ENCODE measurements around the gene PRKD1. TPM values are rescaled to one million over a fixed set of nuclear protein-coding genes. Genes with fewer than 3 reads are reported as not detected.

The PRKD1 gene
- total and polyA plus RNA-seq, 10 of the 15 experiments (the other 5 are each of a cell fraction or from before 2014, with no cell fraction given), result 0.02 to 0.56 TPM; not detected in 8

DNA sequence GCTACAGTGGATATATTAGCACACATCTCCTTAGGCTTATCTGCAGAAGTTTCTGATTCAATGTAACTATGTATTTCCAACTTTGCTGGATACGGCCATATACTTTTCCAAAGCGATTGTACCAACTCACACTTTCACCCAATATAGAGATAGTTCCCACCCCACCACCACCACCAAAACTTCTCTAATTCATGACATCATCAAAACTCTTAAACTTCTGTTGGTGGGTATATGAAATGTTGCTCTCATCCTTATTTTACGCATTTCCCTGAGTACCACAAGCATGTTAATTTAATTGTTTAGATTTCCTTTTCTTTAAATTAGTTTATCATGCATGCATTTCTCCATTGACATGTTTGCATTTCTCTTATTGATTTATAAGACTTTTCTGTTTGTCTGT, 95.6 kb downstream of the PRKD1 start:
- H2AFZ ChIP-seq (ENCODE audit: control insufficient read depth, low read depth, low read length), result no peak overlapping the region
- H3K9ac ChIP-seq (ENCODE audit: control insufficient read depth, insufficient read depth, low read length), result no peak overlapping the region
- BruUV-seq (replicated peaks), result no TSS peak
- ATAC-seq, result no peak
- H3K27me3 ChIP-seq (replicated peaks in 1 of 2; ENCODE audit: control insufficient read depth in 2 of 2, insufficient read depth in 2 of 2, low read length in 1 of 2), result no peaks in the 10 kb centered on the region
- intact Hi-C loops (cut with micrococcal nuclease; ENCODE audit: unreplicated experiment), result no loop called here
- TF ChIP-seq GATAD2B (conservative IDR thresholded peaks at IDR 0.05; ENCODE audit: low read depth), result no peak
- TF ChIP-seq NBN (IDR thresholded peaks at IDR 0.05), result no peak
- no peak for TF ChIP-seq MEF2A (IDR thresholded peaks at IDR 0.05; ENCODE audit: insufficient read depth, low read depth, low read length)
- no peak for TF ChIP-seq ZZZ3 (IDR thresholded peaks at IDR 0.05; ENCODE audit: control insufficient read depth, insufficient read length, low read depth)
- no peak for TF ChIP-seq PML (IDR thresholded peaks at IDR 0.05; ENCODE audit: low read length)
- no peak for TF ChIP-seq KAT2A (conservative IDR thresholded peaks at IDR 0.05; ENCODE audit: control insufficient read depth, low read depth, low read length)
- TF ChIP-seq, protein P1, sequence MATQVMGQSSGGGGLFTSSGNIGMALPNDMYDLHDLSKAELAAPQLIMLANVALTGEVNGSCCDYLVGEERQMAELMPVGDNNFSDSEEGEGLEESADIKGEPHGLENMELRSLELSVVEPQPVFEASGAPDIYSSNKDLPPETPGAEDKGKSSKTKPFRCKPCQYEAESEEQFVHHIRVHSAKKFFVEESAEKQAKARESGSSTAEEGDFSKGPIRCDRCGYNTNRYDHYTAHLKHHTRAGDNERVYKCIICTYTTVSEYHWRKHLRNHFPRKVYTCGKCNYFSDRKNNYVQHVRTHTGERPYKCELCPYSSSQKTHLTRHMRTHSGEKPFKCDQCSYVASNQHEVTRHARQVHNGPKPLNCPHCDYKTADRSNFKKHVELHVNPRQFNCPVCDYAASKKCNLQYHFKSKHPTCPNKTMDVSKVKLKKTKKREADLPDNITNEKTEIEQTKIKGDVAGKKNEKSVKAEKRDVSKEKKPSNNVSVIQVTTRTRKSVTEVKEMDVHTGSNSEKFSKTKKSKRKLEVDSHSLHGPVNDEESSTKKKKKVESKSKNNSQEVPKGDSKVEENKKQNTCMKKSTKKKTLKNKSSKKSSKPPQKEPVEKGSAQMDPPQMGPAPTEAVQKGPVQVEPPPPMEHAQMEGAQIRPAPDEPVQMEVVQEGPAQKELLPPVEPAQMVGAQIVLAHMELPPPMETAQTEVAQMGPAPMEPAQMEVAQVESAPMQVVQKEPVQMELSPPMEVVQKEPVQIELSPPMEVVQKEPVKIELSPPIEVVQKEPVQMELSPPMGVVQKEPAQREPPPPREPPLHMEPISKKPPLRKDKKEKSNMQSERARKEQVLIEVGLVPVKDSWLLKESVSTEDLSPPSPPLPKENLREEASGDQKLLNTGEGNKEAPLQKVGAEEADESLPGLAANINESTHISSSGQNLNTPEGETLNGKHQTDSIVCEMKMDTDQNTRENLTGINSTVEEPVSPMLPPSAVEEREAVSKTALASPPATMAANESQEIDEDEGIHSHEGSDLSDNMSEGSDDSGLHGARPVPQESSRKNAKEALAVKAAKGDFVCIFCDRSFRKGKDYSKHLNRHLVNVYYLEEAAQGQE (IDR thresholded peaks at IDR 0.05; ENCODE audit: low read depth, low read length), result no peak
- TF ChIP-seq SMAD5 (IDR thresholded peaks at IDR 0.05; ENCODE audit: low read depth), result no peak
- POLR2A ChIA-PET, result no interaction called here
- FAIRE-seq, result no peak
- no peak overlapping the region for H3K4me2 ChIP-seq (ENCODE audit: control insufficient read depth, insufficient read depth)
- H3K4me3 ChIP-seq, result no peak overlapping the region
- no peaks in the 10 kb centered on the region for H3K36me3 ChIP-seq (ENCODE audit: control insufficient read depth in 2 of 2, insufficient read depth in 2 of 2, low read length in 1 of 2)
- no peaks in the 10 kb centered on the region for H3K79me2 ChIP-seq (ENCODE audit: control insufficient read depth, insufficient read depth, low read length)
- CTCF ChIA-PET, result no interaction called here
- H3K27ac ChIP-seq (ENCODE audit: control insufficient read depth, insufficient read depth), result no peak overlapping the region
- SMC1A ChIA-PET (ENCODE audit: uncharacterized antibody, unreplicated experiment), result no interaction called here
- RAD21 ChIA-PET (ENCODE audit: unreplicated experiment), result no interaction called here
- DNase-seq (ENCODE audit: low read depth, low spot score), result no peak
- in situ Hi-C loops (cut with MboI), result no loop called here
- no peaks in the 10 kb centered on the region for H4K20me1 ChIP-seq (ENCODE audit: control insufficient read depth, insufficient read depth)
- H3K4me1 ChIP-seq (ENCODE audit: control insufficient read depth, insufficient read depth, low read length), result no peaks in the 10 kb centered on the region
- no peaks in the 10 kb centered on the region; the same call in 2 of the 3 replicates for H3K9me3 ChIP-seq (replicated peaks; ENCODE audit: control insufficient read depth, insufficient read depth, low read length)
- 53% methylated on average over 3 of the region's 3 CpGs for WGBS (ENCODE audit: insufficient coverage, insufficient replicate concordance, low lambda C conversion rate, missing lambda C conversion rate)
